ENCODE data around the gene ZBTB20.

DNA sequence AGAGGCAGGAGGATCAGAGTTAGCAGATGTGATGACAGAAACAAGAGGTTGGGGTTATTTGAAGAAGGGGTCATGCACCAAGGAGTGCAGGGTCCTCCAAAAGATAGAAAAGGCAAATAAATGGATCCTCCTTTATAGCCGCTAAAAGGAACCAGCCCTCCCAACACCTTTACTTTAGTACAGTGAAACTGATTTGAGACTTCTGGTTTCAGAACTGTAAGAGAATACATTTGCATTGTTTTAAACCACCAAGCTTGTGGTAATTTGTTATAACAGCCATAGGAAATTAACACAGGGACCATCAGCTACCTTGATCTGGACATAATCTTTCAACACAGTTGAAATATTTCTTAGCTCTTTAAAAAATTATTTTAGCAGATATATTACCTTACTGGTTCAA, 686.6 kb downstream of the ZBTB20 start:
- TF ChIP-seq, protein P1, sequence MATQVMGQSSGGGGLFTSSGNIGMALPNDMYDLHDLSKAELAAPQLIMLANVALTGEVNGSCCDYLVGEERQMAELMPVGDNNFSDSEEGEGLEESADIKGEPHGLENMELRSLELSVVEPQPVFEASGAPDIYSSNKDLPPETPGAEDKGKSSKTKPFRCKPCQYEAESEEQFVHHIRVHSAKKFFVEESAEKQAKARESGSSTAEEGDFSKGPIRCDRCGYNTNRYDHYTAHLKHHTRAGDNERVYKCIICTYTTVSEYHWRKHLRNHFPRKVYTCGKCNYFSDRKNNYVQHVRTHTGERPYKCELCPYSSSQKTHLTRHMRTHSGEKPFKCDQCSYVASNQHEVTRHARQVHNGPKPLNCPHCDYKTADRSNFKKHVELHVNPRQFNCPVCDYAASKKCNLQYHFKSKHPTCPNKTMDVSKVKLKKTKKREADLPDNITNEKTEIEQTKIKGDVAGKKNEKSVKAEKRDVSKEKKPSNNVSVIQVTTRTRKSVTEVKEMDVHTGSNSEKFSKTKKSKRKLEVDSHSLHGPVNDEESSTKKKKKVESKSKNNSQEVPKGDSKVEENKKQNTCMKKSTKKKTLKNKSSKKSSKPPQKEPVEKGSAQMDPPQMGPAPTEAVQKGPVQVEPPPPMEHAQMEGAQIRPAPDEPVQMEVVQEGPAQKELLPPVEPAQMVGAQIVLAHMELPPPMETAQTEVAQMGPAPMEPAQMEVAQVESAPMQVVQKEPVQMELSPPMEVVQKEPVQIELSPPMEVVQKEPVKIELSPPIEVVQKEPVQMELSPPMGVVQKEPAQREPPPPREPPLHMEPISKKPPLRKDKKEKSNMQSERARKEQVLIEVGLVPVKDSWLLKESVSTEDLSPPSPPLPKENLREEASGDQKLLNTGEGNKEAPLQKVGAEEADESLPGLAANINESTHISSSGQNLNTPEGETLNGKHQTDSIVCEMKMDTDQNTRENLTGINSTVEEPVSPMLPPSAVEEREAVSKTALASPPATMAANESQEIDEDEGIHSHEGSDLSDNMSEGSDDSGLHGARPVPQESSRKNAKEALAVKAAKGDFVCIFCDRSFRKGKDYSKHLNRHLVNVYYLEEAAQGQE (IDR thresholded peaks at IDR 0.05; ENCODE audit: low read depth, low read length): no peak
- TF ChIP-seq, protein P2, sequence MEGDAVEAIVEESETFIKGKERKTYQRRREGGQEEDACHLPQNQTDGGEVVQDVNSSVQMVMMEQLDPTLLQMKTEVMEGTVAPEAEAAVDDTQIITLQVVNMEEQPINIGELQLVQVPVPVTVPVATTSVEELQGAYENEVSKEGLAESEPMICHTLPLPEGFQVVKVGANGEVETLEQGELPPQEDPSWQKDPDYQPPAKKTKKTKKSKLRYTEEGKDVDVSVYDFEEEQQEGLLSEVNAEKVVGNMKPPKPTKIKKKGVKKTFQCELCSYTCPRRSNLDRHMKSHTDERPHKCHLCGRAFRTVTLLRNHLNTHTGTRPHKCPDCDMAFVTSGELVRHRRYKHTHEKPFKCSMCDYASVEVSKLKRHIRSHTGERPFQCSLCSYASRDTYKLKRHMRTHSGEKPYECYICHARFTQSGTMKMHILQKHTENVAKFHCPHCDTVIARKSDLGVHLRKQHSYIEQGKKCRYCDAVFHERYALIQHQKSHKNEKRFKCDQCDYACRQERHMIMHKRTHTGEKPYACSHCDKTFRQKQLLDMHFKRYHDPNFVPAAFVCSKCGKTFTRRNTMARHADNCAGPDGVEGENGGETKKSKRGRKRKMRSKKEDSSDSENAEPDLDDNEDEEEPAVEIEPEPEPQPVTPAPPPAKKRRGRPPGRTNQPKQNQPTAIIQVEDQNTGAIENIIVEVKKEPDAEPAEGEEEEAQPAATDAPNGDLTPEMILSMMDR (IDR thresholded peaks at IDR 0.05): no peak
- TF ChIP-seq EP300 (IDR thresholded peaks at IDR 0.05; ENCODE audit: borderline replicate concordance in 1 of 2, low read depth in 1 of 2, low read length in 1 of 2): no peak
- TF ChIP-seq, protein P3, sequence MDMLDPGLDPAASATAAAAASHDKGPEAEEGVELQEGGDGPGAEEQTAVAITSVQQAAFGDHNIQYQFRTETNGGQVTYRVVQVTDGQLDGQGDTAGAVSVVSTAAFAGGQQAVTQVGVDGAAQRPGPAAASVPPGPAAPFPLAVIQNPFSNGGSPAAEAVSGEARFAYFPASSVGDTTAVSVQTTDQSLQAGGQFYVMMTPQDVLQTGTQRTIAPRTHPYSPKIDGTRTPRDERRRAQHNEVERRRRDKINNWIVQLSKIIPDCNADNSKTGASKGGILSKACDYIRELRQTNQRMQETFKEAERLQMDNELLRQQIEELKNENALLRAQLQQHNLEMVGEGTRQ (IDR thresholded peaks at IDR 0.05; ENCODE audit: borderline replicate concordance, low read depth, low read length): no peak

Measured in SK-N-SH (cell line).